ENCODE measurements around the gene KIAA0040. TPM values are rescaled to one million over a fixed set of nuclear protein-coding genes. Genes with fewer than 3 reads are reported as not detected.

The KIAA0040 gene
- total and polyA plus RNA-seq, 5 donors: 7.5 to 36.0 (median 21.7) TPM

- no peak for ATAC-seq
- no peak overlapping the region for H3K27ac ChIP-seq (ENCODE audit: low read length)
Observed at GRCh38 chr1:175218786-175219434, 26.3 kb upstream of the KIAA0040 start.

GRCh38 chr1:175217721-175218531 lies 25.4 kb upstream of the KIAA0040 start:
- peaks cover 6% of the 10 kb centered on the region for H3K4me1 ChIP-seq (ENCODE audit: control insufficient read depth, insufficient read depth, low read length)
- H3K4me3 ChIP-seq (ENCODE audit: low read length): no peak overlapping the region
- intact Hi-C loops (cut with DNase I): no loop called here
- DNase-seq (no peak), ATAC-seq (no peak)
- WGBS: 74% methylated on average over 10 of the region's 10 CpGs
- no peaks in the 10 kb centered on the region for H3K27me3 ChIP-seq (ENCODE audit: control insufficient read depth, insufficient read depth)
- no peak overlapping the region for H3K27ac ChIP-seq (ENCODE audit: low read length)
- H3K9me3 ChIP-seq (ENCODE audit: control insufficient read depth, low read length): no peaks in the 10 kb centered on the region

More at GRCh38 chr1:175218786-175219434, 26.3 kb upstream of the KIAA0040 start:
- 49% methylated on average over 5 of the region's 5 CpGs for WGBS
- Histone ChIP-seq H3K27me3 (ENCODE audit: control insufficient read depth, insufficient read depth) (no peaks in the 10 kb centered on the region), H3K4me1 (ENCODE audit: control insufficient read depth, insufficient read depth, low read length) (peaks cover 6% of the 10 kb centered on the region), H3K4me3 (ENCODE audit: low read length) (no peak overlapping the region), H3K9me3 (ENCODE audit: control insufficient read depth, low read length) (no peaks in the 10 kb centered on the region)
- DNase-seq: no peak
- intact Hi-C loops (cut with DNase I): no loop called here

DNA sequence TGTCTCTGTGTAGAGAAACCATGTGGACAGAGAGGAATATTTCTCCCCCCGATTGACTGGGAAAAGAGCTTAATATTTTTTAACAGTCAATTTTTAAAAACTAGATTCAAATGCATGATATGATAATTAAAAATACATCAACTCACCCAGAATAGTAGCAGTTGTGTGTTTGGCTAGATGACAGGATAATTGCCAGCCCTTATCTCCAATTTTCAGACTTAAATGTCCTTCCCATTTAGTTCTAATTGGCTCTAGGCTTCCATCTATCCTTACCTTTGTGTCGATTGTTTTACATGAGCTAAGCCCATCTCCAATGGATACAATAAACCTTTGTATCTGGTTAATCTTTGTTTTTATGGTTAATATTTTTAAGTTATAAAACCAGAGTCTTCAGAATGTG lies 23.9 kb upstream of the KIAA0040 start:
- Histone ChIP-seq H3K27me3 (ENCODE audit: control insufficient read depth, insufficient read depth) (no peaks in the 10 kb centered on the region), H3K27ac (ENCODE audit: low read length) (no peak overlapping the region), H3K4me1 (ENCODE audit: control insufficient read depth, insufficient read depth, low read length) (peaks cover 6% of the 10 kb centered on the region), H3K4me3 (ENCODE audit: low read length) (no peak overlapping the region), H3K9me3 (ENCODE audit: control insufficient read depth, low read length) (no peaks in the 10 kb centered on the region)
- ATAC-seq (no peak), DNase-seq (no peak)
- intact Hi-C loops (cut with DNase I): no loop called here
- 77% methylated on average over 2 of the region's 2 CpGs for WGBS

- ATAC-seq (no peak), DNase-seq (no peak)
- H3K27ac ChIP-seq (ENCODE audit: low read length): no peak overlapping the region
- H3K27me3 ChIP-seq (ENCODE audit: control insufficient read depth, insufficient read depth): no peaks in the 10 kb centered on the region
- no peak overlapping the region for H3K4me3 ChIP-seq (ENCODE audit: low read length)
- WGBS: 72% methylated on average over 1 of the region's 1 CpG
- no peaks in the 10 kb centered on the region for H3K4me1 ChIP-seq (ENCODE audit: control insufficient read depth, insufficient read depth, low read length)
- intact Hi-C loops (cut with DNase I): no loop called here
- no peaks in the 10 kb centered on the region for H3K9me3 ChIP-seq (ENCODE audit: control insufficient read depth, low read length)
Observed at GRCh38 chr1:175211656-175212055, 19.1 kb upstream of the KIAA0040 start.

DNA sequence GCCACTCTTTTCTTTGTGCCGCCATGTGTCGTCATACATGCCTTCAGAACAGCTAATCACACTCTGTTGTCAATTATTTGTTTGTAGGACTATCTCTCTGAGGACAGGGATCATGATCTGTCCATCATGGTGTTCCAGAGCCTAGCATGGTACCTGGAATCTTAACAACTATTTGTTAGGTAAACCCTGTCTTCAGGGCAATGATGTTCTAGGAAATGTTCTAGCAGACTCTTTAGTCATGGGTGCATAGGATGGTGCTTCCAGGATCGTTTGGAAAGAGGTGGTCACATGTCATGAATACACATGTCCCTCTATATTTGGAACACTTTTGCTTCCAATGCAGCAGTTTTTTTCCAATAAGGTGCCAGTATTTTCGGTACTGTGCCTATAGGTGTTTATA lies 18.2 kb upstream of the KIAA0040 start:
- intact Hi-C loops (cut with DNase I): no loop called here
- no peaks in the 10 kb centered on the region for H3K4me1 ChIP-seq (ENCODE audit: control insufficient read depth, insufficient read depth, low read length)
- no peak overlapping the region for H3K27ac ChIP-seq (ENCODE audit: low read length)
- ATAC-seq (no peak), DNase-seq (no peak)
- H3K27me3 ChIP-seq (ENCODE audit: control insufficient read depth, insufficient read depth): no peaks in the 10 kb centered on the region
- WGBS: 85% methylated on average over 4 of the region's 4 CpGs
- no peaks in the 10 kb centered on the region for H3K9me3 ChIP-seq (ENCODE audit: control insufficient read depth, low read length)
- no peak overlapping the region for H3K4me3 ChIP-seq (ENCODE audit: low read length)

DNA sequence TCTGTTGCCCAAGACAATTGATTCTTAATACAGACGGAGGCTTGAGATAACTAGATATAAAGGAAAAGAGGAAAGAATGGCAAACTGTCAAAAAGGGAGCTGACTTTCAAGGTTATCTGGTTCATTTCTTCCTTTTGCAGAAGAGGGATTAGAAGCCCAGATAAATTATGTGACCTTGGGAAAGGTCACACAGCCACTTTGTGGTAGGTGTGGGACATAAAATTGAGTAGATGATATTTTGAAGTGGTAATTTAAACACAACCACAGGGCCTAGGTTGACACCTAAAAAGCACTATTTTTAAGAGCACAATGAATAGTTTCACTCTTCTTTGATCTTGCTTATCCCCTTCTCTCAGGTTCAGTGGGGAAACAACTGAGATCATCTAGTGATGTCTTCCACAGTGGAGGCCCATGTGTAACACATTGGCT lies 16.9 kb upstream of the KIAA0040 start:
- Histone ChIP-seq H3K4me1 (ENCODE audit: control insufficient read depth, insufficient read depth, low read length) (no peaks in the 10 kb centered on the region), H3K4me3 (ENCODE audit: low read length) (no peak overlapping the region), H3K9me3 (ENCODE audit: control insufficient read depth, low read length) (no peaks in the 10 kb centered on the region), H3K27ac (ENCODE audit: low read length) (no peak overlapping the region), H3K27me3 (ENCODE audit: control insufficient read depth, insufficient read depth) (no peaks in the 10 kb centered on the region)
- 66% methylated on average over 1 of the region's 1 CpG for WGBS
- ATAC-seq (no peak), DNase-seq (no peak)
- intact Hi-C loops (cut with DNase I): no loop called here

GRCh38 chr1:175208773-175209492 lies 16.4 kb upstream of the KIAA0040 start:
- H3K4me3 ChIP-seq (ENCODE audit: low read length): no peak overlapping the region
- intact Hi-C loops (cut with DNase I): no loop called here
- WGBS: 44% methylated on average over 6 of the region's 6 CpGs
- no peak overlapping the region for H3K27ac ChIP-seq (ENCODE audit: low read length)
- no peaks in the 10 kb centered on the region for H3K4me1 ChIP-seq (ENCODE audit: control insufficient read depth, insufficient read depth, low read length)
- no peaks in the 10 kb centered on the region for H3K27me3 ChIP-seq (ENCODE audit: control insufficient read depth, insufficient read depth)
- ATAC-seq (no peak), DNase-seq (no peak)
- H3K9me3 ChIP-seq (ENCODE audit: control insufficient read depth, low read length): no peaks in the 10 kb centered on the region

GRCh38 chr1:175207971-175208370 lies 15.4 kb upstream of the KIAA0040 start:
- no peak for DNase-seq
- 91% methylated on average over 2 of the region's 2 CpGs for WGBS
- ATAC-seq: no peak
- intact Hi-C loops (cut with DNase I): no loop called here
- H3K27ac ChIP-seq (ENCODE audit: low read length): no peak overlapping the region
- H3K4me1 ChIP-seq (ENCODE audit: control insufficient read depth, insufficient read depth, low read length): no peaks in the 10 kb centered on the region
- no peak overlapping the region for H3K4me3 ChIP-seq (ENCODE audit: low read length)
- no peaks in the 10 kb centered on the region for H3K27me3 ChIP-seq (ENCODE audit: control insufficient read depth, insufficient read depth)
- no peaks in the 10 kb centered on the region for H3K9me3 ChIP-seq (ENCODE audit: control insufficient read depth, low read length)

DNA sequence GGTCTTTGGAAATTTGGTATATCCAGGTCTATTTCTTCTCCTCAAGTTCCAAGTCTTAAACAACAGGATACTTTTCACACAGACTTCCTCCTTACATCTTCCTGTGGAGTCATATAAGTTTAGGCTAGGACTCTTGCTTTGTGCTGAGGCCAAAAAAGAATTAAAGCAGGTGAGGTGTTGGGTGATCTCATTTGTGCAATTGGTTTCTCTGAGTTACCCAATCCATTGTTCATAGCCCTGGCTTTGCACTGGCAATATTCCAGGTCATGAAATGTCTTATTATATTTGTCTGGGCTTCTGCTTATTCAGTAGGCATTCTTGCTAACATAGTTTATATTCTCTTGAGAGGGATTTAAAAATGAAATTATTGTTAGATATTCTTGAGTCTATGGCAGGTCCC lies 14.1 kb upstream of the KIAA0040 start:
- no peaks in the 10 kb centered on the region for H3K4me1 ChIP-seq (ENCODE audit: control insufficient read depth, insufficient read depth, low read length)
- H3K9me3 ChIP-seq (ENCODE audit: control insufficient read depth, low read length): no peaks in the 10 kb centered on the region
- no peak overlapping the region for H3K4me3 ChIP-seq (ENCODE audit: low read length)
- no peak overlapping the region for H3K27ac ChIP-seq (ENCODE audit: low read length)
- no peak for DNase-seq
- H3K27me3 ChIP-seq (ENCODE audit: control insufficient read depth, insufficient read depth): no peaks in the 10 kb centered on the region
- ATAC-seq: no peak
- intact Hi-C loops (cut with DNase I): no loop called here

DNA sequence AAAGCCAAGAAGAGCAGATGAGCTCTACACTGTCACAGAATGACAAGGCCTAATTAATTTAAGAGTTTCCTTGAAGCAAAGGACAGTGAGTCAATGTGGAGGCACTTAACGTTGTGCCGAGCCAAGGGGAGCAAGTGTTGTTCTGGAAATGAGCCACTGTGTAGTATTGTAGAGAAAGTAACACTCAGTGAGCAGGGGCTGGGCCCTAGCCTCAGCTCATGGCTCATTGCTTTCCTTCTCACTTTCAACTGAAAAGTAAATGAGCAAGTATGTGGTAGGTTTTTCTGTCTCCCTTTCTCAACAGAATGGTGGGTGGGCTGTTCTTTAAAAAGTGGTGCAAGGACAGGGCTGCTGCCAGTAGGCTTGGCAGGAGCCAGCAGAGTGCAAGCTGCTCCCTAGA lies 11.8 kb upstream of the KIAA0040 start:
- Histone ChIP-seq H3K27me3 (ENCODE audit: control insufficient read depth, insufficient read depth) (no peaks in the 10 kb centered on the region), H3K4me3 (ENCODE audit: low read length) (no peak overlapping the region), H3K9me3 (ENCODE audit: control insufficient read depth, low read length) (no peaks in the 10 kb centered on the region), H3K27ac (ENCODE audit: low read length) (no peak overlapping the region), H3K4me1 (ENCODE audit: control insufficient read depth, insufficient read depth, low read length) (peaks cover 10% of the 10 kb centered on the region)
- 28% methylated on average over 2 of the region's 2 CpGs for WGBS
- DNase-seq (peak in 1 of 3 donors; percentile 47), ATAC-seq (peak; percentile 18 to 25)
- intact Hi-C loops (cut with DNase I): no loop called here

DNA sequence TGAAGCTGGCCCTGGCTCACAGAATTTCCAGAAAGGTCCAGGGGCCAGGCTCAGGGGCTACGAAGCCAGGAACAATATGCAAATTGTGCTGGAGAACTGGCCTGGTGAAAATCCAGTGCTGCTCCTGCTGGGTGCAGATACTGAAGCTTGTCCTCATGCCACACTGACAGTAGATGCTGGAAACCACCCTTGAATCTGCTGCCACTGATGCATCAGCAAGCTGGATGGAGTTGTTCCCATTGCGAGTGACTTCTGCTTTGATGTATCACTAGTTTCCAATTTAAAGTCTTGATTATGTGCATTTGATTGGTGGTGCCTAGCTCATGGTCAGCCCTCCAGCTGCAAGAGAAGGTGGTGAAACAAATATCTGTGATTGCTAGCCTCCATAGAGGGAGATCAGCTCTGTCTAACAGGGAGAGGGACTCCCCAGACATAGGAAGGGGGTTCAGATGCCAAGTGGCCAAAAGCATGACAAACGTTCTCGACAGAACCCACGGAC lies 11.0 kb upstream of the KIAA0040 start:
- no peak for DNase-seq
- no peak for ATAC-seq
- intact Hi-C loops (cut with DNase I): no loop called here
- Histone ChIP-seq H3K4me3 (ENCODE audit: low read length) (no peak overlapping the region), H3K27ac (ENCODE audit: low read length) (no peak overlapping the region), H3K4me1 (ENCODE audit: control insufficient read depth, insufficient read depth, low read length) (peaks cover 10% of the 10 kb centered on the region), H3K27me3 (ENCODE audit: control insufficient read depth, insufficient read depth) (no peaks in the 10 kb centered on the region), H3K9me3 (ENCODE audit: control insufficient read depth, low read length) (no peaks in the 10 kb centered on the region)
- WGBS: 86% methylated on average over 5 of the region's 5 CpGs

Measured in right cardiac atrium (tissue), 5 donors.